ENCODE results near the gene GSTM3.
"Not testable (repeated sequence)": the region's sequence is repeated elsewhere in the genome, so short reads cannot be mapped to it uniquely, and the experiment has no call there.

The GSTM3 gene

GRCh38 chr1:109761227-109762038 is 20.6 kb upstream of the GSTM3 start:
- DNase-seq: no peak

GRCh38 chr1:109760581-109761226 is 19.9 kb upstream of the GSTM3 start:
- no peak for DNase-seq

GRCh38 chr1:109759513-109760334 is 18.9 kb upstream of the GSTM3 start:
- DNase-seq: no peak

DNA sequence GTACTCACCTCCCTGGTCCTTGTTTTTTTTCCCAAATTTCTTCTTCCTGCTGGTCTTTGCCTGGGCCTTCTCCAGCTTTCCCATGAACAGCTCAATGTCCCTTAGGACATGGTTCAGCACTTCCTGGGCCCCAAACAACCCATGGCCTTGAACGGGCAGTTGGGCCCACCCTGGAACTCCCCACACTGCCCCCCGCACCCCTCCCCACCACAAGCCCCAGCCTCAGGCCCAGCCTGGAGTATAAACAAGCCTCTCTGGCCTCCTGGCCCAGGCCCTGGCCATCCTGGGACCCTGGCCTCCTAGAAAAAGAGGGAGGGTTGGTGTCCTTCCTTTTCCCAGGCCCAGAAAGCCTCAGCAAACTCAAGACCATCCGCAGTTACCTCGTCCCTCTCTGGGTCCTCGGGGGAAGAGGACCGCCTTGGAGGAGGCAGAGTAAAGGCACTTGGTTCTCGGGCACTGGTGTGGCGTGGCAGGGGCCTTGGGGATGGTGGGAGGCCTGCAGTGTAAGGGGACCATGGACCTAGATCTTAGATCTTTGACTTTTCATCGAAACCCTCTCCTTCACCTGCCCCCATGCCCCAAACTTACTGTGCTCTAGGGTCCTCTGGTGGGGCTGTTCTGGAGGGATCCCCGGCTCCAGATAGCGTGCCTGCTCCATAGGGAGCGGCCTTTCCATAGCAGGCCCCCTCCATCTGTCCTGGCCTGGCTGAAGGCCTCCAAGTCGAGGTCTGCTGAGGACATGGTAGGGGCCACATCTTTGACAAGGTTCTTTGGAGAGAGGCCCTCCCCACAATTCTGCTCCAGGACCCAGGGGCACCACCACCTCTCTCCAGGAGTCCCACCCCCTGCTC is 17.3 kb upstream of the GSTM3 start:
- no peak for DNase-seq

GRCh38 chr1:109756848-109757521 is 16.1 kb upstream of the GSTM3 start:
- DNase-seq: no peak

DNA sequence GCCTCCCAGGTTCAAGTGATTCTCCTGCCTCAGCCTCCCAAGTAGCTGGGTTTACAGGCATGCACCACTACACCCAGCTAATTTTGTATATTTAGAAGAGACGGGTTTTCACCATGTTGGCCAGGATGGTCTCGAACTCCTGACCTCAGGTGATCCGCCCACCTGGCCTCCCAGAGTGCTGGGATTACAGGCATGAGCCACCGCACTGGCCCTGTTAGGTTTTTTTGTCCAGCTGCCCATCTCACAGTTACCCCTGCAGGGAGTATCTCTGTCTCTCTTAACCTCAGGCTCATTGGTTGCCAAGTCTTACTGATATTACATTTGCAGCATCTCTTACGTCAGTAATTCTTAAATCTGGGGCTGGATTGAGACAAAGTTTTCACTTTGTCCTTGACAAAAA is 15.5 kb upstream of the GSTM3 start:
- not testable (repeated sequence) for DNase-seq

GRCh38 chr1:109754738-109755137 is 13.9 kb upstream of the GSTM3 start:
- DNase-seq: no peak

GRCh38 chr1:109751531-109752260 is 10.9 kb upstream of the GSTM3 start:
- no peak for DNase-seq

GRCh38 chr1:109750920-109751319 is 10.1 kb upstream of the GSTM3 start:
- no peak for DNase-seq

DNA sequence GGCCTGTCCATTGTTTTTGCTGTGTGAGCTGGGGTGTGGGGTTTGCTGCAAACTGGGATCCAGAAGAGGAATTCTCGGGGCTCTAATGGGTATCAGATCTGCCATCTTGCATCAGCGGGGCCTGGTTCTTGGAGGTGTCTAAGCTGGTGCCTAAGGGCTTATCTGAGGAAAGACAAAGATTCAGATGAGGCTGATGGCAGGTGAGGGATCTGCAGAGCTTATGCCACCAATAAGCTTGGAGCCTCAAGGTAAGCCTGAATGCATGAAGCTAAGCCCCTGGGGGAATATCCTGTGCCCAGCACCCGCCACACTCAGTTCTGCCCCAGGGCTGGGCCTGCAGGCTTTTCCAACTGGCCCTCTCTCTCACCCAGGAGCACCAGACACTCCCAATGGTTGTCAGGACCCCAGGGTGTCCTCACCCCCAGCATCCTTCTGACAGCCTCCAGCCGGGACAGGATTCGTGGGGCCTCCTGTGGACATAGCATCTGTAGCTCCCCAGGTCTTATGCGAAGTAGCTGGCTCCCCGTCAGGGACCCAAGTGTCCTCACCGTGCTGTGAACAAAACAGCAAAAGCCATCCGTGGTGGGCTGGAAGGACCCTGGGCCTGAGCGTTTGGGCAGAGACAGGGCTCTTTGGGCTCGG is 9.5 kb upstream of the GSTM3 start:
- DNase-seq: no peak

DNA sequence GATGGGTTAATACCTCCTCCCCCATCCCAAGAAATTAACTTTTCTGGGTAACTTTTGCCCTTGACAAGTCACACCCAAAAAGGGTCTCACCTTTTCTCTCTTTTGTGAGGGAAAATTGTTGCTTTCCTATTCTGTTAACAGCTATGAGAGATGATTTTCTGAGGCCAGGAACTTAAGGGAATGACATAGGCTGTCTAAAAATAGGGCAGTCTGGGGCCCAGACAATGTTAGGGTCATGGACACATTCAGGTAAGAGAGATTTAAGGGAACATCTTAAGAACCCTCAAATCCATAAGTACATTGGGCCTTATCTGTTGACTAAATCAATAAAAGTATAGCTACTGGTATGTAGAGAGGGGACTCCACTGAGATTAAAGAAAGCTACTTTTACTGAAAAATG is 8.4 kb upstream of the GSTM3 start:
- DNase-seq: no peak

DNA sequence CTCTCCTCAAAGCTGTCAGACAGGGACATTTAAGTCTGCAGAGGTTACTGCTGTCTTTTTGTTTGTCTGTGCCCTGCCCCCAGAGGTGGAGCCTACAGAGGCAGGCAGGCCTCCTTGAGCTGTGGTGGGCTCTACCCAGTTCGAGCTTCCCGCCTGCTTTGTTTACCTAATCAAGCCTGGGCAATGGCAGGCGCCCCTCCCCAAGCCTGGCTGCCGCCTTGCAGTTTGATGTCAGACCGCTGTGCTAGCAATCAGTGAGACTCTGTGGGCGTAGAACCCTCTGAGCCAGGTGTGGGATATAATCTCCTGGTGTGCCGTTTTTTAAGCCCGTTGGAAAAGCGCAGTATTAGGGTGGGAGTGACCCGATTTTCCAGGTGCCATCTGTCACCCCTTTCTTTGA is 7.5 kb upstream of the GSTM3 start:
- not testable (repeated sequence) for DNase-seq

- DNase-seq: peak; percentile 34
Observed at GRCh38 chr1:109739738-109740614, 862 bp downstream of the GSTM3 start.

DNA sequence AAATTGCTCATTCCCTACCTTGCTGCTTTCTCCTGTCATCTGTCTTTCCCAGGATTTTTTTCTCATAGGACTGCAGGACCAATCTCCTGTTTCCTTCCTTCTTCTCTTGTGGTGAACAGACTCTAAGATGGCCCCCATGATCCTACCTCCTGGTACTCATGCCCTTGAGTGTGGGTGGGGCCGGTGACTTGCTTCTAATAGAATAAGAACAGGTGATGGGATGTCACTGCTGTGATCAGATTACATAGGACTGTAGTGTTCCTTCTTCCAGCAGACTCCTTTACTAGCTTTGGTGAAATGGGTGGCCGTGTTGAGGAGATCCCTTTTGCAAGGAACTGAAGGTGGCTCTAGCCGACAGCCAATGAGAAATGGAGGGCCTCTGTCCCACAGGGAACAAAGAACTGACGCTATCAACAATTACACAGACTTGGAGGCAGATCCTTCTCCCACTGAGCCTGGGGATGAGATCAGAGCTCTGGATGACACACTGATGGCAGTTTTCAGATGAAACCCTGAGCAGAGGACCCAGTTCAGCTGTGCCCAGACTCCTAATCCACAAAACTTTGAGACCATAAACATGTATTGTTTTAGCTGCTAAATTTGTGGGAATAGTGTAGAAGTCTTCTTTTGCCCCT is 7.5 kb downstream of the GSTM3 start:
- no peak for DNase-seq

DNA sequence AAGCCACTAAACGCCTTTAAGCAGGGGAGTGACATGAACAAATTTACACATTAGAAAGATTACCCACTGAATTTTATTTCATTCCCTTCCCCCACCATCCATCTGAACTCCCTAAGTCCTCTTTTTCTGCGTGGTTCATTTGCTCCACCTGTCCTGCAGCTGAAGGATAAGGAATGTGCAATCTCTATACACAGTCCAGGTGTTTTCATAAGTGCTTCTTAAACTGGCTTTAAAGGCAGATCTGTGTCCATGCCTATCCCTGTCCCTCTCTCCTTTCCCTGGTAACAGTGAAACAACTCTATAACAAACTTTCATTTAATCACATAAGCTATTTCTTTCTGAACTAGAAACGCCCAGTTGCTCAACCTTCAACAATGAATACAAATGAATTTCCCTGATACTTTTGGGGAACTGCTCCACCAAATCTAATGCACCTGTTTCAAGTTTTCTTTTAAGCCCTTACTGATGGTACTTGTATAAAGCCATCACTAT is 8.4 kb downstream of the GSTM3 start:
- DNase-seq: no peak

DNA sequence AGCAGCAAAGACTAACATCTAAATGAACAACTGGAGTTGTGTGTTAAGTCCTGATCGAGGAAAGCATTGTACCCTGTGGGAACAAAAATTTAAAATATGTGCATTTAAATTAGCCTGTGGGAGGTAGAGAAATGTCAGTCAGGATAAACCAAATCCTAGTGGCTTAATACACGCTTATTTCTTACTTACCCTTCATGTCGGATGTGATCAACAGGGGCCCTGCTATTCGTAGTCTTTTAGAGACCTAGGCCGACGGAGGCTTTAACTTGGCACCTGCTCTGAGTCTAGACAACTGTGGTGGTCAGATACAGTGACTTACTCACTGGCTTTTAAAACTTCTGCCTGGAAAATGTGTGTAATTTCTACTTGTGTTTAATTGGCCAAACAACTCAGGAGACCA is 10.2 kb downstream of the GSTM3 start:
- no peak for DNase-seq

DNA sequence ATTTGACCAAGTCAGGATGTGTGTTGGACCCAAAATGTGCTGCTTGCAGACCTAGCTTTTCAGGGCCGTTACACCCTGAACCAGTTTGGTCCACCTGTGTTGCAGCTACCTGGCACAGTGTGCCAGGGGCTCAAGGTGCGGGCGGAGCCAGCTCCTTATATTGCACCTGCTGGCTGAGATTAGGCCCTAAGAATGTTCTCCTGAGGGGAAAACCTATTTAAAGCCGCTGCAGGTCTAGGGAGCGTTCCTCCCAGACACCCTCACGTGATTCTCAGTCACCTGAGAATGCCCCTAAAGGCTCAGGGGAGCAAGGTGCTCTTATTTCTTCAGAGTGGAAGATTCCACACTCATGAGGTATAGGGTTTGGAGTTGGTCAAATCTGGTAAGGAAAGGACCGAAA is 12.0 kb downstream of the GSTM3 start:
- DNase-seq: no peak

DNA sequence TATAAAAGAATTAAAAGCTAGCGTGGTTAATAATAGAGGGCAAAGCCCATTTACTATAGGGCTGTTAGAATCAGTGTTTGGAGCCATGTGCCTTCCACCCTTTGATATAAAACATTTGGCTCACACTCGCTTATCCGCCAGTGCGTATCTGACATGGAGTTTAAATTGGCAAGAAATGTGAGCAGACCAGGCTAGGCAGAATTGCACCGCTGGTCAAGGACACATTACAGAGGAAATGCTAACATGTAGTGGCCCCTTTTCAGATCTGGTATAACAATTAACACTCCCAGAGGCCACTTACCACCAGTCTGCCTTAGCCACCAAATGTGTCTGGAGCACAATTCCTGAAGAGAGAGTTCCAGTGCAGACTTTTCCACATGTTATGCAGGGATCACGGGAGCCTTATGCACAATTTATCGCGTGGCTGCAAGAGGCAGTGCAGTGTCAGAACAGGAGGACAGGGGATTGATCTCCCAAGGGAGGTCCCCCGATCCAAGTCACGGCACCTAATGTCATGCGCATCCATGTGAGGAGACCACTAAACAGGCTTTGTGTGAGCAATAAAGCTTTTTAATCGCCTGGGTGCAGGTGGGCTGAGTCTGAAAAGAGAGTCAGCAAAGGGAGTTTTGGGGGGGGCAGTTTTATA is 14.0 kb downstream of the GSTM3 start:
- DNase-seq: no peak

- DNase-seq: no peak
Observed at GRCh38 chr1:109726007-109726406, 14.8 kb downstream of the GSTM3 start.

Data from DMS 273 treated with DMSO at 0.1 percent for 48 hours (cell line).